ENCODE data around the gene SMARCB1.

SMARCB1 gene

DNA sequence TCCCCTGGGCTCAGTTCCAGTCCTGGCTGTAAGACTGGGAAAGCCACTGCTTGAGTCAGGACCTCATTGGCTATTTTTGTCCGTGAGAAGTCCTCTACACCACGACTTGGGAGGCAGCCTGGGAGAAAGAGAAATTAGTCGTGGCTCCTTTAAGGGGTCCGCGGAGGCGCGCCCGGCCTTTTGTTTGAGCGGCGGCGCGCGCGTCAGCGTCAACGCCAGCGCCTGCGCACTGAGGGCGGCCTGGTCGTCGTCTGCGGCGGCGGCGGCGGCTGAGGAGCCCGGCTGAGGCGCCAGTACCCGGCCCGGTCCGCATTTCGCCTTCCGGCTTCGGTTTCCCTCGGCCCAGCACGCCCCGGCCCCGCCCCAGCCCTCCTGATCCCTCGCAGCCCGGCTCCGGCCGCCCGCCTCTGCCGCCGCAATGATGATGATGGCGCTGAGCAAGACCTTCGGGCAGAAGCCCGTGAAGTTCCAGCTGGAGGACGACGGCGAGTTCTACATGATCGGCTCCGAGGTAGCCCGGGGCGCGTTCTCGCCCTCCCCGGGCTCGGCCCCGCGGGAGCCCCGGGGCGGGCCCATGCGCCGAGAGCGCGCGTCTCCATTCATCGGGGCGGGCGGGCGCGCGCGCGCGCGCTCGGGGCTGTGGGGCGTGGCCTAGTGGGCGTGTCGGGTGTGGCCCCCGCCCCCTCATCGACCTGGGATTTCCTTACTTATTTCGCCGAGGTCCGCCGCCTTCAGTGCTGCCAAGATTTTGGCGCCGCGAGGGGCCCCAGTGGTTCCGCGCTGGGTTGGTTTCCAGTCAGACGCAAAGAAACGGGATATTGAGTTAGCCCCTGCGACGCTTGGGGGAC, at the start of gene SMARCB1:
Gene SMARCB1, plus strand, starts transcription at position 215 of the 848 bp plus-strand sequence. Its CDS starts 204 bp downstream, at position 419.
- peak; percentile 93 for DNase-seq

DNA sequence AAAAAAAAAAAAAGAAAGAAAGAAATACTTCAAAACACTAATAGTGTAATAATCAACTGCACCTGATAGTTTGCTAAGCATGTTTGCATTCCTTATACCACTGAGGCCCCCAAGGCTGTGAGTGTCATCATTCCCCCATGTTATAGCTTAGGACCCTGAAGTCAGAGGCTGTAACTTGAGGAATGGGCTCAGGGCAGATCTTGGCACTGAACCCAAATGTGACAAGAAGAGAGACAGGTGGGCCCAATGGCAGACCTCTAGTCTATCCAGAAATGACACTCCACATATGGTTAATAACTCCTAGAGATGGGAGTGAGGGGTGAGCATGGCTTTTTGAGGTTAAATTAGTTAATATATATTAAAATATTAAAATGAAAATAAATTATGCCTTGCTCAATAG, 49.1 kb upstream of the SMARCB1 start:
- no peak for DNase-seq

DNA sequence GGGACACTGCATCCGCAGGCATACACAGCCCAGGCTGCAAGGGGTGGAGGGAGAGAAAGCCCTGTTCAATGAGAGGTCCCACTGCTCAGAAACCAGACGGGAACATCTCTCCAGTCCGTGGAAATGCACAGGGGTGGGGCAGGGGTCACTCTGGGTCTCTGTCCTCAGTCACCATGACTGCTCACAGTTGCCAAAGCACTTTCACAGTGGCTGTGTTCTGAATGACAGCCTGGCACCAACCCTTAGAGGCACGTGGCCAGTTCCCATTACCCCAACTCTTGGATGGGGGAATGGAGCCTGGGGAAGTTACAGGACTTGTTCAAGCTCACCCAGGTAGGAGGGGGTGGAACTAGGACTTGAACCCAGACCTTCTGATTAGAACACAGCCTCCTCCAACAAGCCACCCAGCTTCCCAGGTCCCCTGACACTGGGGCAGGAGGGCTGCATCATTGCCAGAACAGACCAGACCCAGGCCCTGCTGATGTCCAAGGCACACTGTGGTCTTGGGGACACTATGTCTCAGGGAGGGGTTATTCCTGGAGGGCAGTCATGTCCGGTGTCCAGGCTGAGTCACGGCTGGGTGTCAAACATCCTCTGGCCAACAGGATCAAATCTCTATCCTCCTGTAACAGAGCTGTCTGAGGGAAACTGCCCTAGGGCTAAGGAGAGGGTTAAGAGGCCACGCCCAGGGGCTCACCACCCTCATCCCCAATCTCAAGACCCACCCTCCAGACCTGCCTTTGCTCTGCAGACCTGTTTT, 44.1 kb upstream of the SMARCB1 start:
- no peak for DNase-seq

DNA sequence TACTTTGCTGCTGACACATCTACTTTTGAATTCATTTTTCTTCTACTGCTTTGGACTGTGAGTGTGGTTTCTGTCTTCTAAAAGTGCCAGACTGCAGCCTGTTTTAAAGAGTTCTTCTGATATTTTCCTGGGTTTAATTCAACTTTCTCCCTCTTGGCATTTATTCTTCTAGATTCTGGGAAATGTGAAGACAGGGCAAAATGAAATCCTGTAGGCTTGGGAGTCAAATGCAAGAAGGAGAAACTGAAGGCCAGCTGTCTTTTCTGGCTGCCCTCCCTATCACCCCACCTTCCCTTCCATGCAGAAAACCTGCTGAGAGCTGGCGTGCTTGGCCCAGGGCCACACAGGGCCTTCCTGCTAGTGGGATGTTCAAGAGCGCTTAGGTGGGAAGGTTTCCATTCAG, 43.5 kb upstream of the SMARCB1 start:
- no peak for DNase-seq

DNA sequence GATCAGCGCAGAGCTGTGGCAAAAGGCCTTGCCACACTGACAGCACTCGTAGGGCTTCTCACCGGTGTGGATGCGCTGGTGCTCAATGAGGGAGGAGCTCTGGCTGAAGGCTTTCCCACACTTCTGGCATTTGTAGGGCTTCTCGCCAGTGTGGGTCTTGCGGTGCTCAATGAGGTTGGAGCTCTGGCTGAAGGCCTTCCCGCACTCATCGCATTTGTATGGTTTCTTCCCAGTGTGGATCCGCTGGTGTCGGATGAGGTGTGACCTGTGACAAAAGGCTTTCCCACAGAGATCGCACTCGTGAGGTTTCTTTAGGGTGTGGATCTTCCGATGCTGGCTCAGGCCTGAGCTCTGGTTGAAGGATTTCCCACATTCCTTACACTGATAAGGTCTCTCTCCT, 42.8 kb upstream of the SMARCB1 start:
- no peak for DNase-seq

DNA sequence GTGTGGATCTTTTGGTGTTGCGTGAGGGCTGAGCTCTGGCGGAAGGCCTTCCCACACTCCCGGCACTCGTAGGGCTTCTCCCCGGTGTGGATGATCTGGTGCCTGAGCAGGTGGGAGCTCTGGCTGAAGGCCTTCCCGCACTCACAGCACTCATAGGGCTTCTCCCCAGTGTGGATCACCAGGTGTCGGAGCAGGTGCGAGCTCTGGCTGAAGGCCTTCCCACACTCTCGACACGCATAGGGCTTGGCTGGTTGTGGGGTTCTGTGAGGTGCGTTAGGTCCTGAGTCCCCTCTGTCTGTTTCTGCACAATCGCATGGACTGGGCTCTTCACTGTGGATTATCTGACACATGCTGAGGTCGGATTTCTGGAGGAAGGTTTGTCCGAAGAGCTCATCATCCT, 42.3 kb upstream of the SMARCB1 start:
- DNase-seq: no peak

DNA sequence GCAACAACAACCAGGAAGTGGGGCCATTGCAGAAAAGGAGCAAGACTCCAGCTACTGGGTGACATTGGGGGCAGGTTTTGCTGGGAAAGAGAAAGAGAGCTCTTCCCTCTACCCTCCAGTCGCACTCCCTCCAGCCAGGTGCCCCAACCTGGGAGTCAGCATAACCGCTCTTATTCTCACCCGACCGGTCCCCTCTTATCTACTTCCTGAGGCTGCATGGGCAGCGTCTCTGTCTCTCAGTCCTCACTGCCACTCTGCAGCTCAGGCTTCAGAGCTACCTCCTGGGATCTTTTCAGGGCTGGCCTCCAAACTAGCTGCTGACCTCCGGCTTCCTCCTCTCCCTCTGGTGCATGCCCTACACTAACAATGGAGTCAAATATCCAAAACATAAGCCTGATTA, 41.0 kb upstream of the SMARCB1 start:
- no peak for DNase-seq

DNA sequence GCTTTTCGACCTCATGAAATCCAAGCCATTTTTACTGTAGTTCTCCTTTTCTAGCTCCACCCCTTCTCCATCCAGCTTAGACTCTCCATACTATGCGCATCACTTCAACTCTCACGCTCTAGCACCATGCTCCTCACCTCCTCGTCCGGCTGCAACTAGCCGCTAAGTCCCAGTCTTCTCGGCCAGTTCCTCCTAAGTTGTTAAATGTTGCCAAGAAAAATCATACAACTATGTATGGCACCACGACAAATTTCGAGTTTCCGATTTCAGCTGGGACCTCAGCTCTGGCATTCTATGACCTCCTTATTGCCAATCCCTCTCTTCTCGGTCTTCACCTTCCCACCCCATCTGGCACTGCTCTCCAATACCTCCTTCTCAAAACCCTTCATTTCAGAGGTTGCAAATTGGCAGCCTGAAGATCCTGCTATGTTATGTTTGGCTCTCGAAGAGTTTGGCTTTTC, 36.9 kb upstream of the SMARCB1 start:
- DNase-seq: no peak

DNA sequence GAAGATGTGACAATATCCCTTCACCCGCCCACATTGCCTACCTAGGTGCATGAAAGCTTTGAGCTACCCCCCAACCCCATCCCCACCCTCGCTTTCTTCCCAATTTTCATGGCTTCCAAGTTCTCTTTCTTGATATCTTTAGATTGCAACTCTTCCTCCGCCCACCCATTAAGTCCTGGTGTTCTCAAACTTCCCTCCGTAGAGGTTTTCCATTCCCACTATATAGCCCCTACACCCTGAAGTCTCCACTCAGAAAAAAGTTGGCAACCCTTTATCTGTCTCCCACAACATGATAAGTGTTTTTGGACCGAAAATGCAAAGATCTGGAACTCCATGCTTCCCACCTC, 36.4 kb upstream of the SMARCB1 start:
- no peak for DNase-seq

DNA sequence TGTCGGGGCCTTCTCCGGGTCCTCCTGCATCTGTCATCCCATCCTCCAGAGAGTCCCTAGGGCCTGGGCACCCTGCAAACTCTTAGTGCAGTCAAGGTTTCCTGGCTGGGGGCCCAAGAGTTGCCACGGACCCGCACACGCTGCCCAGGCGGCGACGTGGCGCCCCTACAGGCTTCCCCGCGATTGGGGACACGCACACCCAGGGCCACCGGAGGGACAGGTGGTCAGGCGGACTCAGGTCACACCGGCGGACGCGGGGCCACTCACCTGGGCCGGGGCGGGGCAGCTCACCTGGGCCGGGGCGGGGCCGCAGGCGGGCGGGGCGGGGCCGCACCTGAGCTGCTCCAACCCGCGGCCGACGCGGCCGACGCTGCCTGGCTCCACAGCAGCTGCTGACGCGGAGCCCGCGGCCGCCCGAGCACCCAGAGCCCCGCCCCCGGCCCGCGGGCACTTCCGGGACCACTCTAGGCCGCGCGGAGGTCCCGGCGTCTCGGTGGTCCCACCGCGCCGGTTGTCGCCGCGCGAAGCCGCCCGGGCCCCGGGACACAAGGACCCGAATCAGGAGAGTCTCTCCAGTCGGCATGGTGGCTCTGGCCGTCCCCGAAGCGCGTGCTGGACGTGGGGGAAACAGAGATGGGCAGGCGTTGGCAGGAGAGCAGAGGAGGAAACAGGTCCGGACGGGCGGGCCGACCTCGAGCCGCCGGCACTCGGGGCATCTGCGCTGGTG, 35.9 kb upstream of the SMARCB1 start, which contains the start of gene ZNF70:
Gene ZNF70, minus strand, starts transcription at position 399 of the 727 bp plus-strand sequence. CDS start 5,972 bp downstream, outside the sequence.
- peak; percentile 89 for DNase-seq

DNA sequence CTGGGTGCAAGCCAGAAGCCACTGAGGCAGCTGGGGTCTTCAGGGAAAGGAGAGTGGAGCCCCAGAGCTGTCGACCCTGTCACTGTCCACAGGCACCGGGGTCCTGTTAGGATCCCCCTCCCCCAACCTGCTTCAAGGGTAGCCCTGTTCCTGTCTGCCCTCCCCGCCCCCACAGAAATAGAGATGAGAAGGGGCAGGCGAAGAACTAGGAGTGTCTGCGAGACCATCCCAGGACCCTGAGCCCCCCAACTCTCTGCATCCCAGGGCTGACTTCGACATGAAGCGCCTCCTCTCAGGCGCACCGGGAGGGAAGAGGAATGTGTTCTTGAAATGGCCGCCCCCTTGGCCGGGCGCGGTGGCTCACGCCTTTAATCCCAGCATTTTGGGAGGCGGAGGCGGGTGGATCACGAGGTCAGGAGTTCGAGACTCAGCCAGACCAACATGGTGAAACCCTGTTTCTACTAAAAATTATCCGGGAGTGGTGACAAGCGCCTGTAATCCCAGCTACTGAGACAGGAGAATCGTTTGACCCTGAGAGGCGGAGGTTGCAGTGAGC, 35.2 kb upstream of the SMARCB1 start:
- no peak for DNase-seq

DNA sequence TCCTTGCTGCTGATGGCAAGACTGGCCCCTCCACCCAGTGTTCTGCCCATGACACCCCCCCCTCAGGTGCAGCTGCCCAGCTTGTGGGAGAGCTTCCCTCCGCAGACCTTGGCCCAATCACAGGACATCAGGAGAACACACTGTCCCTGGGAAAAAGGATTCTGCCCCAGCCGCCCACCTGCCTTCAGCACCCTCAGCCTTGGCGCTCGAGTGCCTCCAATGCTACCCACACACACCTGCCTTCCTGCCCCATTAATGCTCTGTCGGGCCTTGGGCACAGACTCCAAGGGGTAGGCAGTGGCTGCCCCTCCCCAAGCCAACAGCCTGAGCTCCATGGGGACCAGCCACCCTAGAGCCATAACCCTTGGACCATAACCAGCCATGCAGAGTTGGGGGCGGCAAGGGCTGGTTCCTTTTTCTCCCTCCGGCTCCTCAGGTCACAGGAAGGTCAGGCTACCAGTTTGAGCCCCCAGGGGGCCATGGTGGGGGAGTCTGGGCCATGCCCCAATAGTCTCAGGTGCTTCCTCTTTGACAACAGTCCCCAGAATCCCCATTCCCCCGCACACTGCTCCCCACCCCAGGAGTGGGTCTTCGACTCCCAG, 34.6 kb upstream of the SMARCB1 start:
- no peak for DNase-seq

DNA sequence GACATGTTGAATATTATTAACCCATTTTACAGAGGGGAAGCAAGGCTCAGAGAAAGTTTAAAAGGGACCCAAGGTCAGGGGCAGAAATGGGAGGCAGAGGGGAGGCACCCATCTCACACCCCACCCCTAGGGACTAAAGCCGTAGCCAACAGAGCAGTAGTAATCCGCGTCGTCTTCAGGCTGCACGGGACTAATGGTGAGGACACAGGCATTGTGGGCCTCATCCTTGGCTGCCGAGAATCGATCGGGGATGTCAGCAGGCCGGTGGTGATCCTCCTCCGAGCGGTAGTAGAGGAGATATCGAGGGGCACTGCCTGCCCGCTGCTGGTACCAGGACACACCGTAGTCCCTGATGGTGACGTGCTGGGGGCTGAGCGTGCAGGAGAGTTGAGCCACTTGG, 34.0 kb upstream of the SMARCB1 start:
- no peak for DNase-seq

DNA sequence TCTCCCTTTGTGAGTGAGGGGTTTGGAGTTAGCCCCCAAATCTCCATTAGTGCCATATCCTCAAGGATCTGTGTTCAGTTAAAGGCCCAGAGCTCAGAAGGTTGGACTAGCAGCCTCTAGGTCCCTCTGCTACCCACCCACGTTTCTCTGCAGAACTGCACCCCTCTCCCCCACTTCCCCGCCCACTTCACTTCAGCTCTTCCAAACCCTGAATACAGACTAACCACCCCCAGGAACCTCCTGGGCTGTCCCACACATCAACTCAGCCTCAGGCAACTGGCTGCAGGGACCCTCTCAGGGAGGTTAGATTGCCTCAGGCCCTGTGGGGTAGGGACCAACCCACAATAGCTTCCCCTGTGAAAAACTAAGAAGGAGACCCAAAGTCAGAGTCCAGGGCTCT, 33.4 kb upstream of the SMARCB1 start:
- no peak for DNase-seq

DNA sequence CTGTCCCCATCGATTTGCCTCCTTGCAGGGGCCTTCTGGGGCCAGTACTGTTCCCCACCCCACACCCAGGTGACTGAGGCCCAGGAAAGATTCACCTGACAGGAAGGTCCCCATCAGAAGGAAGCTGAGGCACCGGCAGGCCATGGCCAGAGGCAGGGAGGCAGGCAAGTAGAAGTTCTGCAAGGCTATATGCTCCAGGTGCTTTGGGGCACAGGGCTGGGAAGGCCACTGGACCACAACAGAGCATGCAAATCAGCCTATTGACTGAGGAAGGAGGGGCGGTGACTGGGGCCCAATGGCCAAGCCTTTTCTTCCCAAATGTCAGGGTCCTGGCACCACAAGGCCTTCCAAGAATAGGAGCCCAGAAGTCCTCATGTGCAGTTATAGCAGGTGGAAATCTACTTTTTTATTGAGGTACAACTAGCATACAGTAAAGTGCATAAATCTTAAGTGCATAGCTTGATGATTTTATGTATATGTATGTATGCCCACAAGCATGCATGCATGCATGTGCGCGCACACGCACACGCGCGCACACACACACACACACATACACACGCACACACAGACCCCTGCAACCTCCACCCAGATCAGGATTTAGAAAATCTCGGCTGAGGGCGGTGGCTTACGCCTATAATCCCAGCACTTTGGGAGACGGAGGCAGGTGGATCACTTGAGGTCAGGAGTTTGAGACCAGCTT, 32.4 kb upstream of the SMARCB1 start, which contains the start of gene VPREB3:
Gene VPREB3, minus strand, starts transcription at position 206 of the 700 bp plus-strand sequence. Its CDS starts 62 bp downstream, at position 144.
- no peak for DNase-seq

DNA sequence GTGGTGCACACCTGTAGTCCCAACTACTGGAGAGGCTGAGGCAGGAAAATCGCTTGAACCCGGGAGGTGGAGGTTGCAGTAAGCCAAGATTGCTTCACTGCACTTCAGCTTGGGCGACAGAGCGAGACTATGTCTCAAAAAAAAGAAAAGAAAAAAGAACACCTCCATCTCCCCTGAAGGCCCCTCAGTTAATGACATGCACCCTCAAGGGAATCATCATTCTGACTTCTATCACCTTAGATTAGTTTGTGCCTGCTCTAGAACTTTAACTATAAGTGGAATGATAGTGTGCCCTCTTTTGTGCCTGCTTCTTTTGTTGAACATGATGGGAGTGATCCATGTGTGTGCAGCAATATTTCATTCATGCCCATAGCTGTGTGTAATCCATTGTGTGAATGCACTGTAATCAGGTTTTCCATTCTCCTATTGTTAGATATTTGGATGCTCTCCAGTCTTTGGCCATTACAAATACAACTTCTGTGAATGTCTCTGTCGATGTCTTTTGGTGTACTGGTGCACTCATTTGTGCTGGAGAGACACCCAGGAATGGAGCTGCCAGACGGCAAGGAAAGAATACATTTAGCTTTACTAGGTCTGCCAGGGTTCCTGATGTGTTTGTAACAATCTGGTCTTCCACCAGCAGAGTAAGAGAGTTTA, 31.7 kb upstream of the SMARCB1 start:
- DNase-seq: no peak

DNA sequence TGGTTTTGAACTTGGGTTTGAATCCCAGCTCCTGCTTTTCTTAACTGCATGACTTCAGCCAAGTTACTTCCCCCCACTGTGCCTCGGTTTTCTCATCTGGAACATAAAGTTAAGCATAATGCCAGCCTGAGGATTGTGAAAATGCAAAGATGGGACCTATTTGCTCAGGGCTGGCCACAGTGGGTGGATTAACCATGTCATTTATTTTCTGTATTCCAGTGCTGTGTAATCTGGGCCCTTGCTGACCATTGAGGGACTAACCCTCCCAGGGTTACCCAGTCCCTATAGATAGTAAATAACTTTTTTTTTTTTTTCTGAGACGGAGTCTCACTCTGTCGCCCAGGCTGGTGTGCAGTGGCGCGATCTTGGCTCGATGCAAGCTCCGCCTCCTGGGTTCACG, 31.1 kb upstream of the SMARCB1 start:
- DNase-seq: no peak

DNA sequence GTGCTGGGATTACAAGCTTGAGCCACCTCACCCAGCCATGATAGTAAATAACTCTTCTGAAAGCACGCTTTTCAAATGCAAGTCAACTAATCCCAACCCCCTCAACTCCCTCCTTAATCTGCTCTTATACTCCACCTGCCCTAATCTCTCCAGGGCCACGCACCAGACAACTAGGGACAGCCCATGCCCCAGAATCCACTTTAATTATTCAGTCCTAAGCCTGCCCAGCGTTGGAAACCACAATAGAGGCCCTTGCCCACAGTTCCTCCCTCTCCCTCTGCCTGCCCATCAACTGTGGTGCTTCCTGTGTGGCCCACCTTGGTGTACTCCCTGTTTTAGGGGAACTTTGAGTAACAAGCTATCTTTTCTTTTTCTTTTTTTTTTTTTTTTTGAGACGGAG, 29.9 kb upstream of the SMARCB1 start:
- DNase-seq: no peak

DNA sequence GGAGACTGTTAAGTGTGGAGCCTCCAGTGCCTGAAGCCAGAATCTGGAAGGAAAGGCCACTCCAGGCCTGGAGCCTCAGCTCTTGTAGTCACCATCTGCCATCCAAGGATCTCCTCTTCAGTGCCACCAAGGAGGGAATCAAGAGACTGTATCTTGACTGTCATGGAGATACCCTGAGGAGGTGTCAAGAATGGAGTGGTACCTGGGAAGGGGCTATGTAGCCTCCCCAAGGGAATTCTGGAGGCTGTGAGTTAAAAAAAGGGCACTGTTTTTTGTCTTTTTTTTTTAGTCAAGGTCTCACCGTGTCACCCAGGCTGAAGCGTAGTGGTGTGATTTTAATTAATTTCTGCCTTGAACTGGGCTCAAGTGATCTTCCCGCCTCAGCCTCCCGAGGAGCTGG, 27.2 kb upstream of the SMARCB1 start:
- no peak for DNase-seq

DNA sequence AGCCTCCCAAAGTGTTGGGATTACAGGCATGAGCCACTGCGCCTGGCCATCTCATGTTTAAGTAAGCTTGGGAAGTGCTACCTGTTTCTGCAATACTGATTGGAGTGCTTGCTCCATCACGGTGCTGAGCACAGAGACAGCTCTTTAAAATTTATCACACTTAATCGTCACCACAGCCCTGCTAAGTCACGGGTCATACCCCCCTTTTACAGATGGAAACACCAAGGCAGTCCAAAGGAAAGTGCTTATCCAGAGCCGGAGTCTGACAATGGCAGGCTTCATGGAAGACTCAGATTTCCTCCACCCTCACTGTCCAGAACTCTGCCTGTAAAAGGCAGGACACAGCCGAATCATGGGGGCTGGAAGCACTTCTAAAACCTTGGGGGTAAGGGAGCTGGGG, 26.7 kb upstream of the SMARCB1 start:
- no peak for DNase-seq

DNA sequence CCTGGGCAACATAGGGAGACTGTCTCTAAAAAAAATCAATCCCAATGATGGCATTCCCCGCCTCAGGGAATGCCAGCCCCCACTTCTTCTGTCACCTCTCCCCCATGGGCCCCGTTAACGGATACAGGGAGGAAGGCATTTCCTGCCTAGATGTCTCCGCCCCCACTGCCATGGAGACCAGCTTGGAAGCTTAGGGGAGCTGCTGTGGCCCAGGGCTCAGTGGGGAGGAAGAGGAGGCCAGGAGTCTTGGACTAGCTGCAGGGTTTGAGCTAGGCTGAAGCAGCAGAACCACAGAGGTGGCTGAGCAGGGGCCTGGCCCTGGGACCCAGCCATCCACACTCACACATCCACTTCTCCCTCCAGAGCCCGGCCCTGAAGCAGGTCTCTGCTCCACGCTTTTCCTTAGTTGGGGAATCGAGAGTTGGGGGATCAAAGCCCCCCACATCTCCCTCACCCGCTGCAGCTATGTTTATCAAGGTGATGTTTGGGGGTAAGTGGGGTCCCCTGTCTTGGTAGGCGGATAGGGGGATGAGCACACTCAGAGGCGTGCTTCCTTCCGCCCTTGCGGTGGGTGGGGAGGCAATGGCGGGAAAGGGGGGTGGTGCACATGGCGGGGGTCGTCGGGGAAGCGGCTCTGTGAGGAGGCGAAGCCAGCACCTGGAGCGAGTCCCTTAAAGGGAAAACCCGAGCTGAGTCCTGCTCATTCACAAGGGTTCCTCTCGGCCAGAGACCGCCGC, 23.8 kb upstream of the SMARCB1 start, which contains the start of gene C22orf15:
Gene C22orf15, plus strand, starts transcription at position 149 of the 737 bp plus-strand sequence. Its CDS starts 317 bp downstream, at position 466.
- DNase-seq: no peak
